ENCODE results near the gene ALKBH6. TPM values are rescaled to one million over a fixed set of nuclear protein-coding genes. Genes with fewer than 3 reads are reported as not detected.

ALKBH6 gene
- 28.0 and 32.5 TPM in 2 replicates for total RNA-seq (2021)
- long read RNA-seq, transcript ALKBH6-202 (7 exons, 973 nt) = major isoform, 6 of 11 reads
- long read RNA-seq, partial matches to known transcripts = 3 of 11 reads
- long read RNA-seq, other reads (novel, unspliced or antisense) = 0 of 11 reads

GRCh38 chr19:36014012-36014924 is at the start of gene ALKBH6:
ALKBH6 (minus strand) TSS chr19:36014213; CDS start chr19:36013397, 816 bp downstream.
- no peak within 1 kb of the TSS for H2BK20ac ChIP-seq (ENCODE audit: low read depth, low read length, poor library complexity, severe bottlenecking)
- H3T11ph ChIP-seq (ENCODE audit: low read length) = no peak within 1 kb of the TSS
- H3K23ac ChIP-seq (ENCODE audit: insufficient read length, low read depth, low read length) = no peak within 1 kb of the TSS
- H4K91ac ChIP-seq (ENCODE audit: insufficient read length, low read depth, low read length) = no peak within 1 kb of the TSS
- H3K14ac ChIP-seq (ENCODE audit: insufficient read depth, low read length) = no peak within 1 kb of the TSS
- peak within 1 kb of the TSS; percentile 81 to 96 (median 83); a peak in 6 of 7 replicates for H3K27ac Mint-ChIP-seq
- H3K4me3 Mint-ChIP-seq = peak within 1 kb of the TSS; percentile 97 to 98
- peaks cover 2% of the 10 kb centered on the region for H3K79me1 ChIP-seq (ENCODE audit: insufficient read depth, low read depth, low read length, poor library complexity, severe bottlenecking)
- no peak within 1 kb of the TSS for H2BK15ac ChIP-seq (ENCODE audit: low read depth, low read length)
- no peak within 1 kb of the TSS for H2BK5ac ChIP-seq (ENCODE audit: insufficient read length, low read length)
- H3K4me2 ChIP-seq (ENCODE audit: insufficient read depth, insufficient read length, low read length) = peak within 1 kb of the TSS; percentile 98
- H4K8ac ChIP-seq (replicated peaks; ENCODE audit: insufficient read length, low read depth, low read length) = no peak within 1 kb of the TSS
- no peaks in the 10 kb centered on the region for H4K20me1 ChIP-seq (ENCODE audit: control insufficient read depth, insufficient read depth, insufficient read length)
- no peak for TF ChIP-seq CTCF (conservative IDR thresholded peaks at IDR 0.05)
- WGBS (ENCODE audit: extremely low coverage, insufficient read length, low lambda C conversion rate) = no CpG with 5 or more reads among the region's 42 CpGs
- DNase-seq = peak; percentile 99
- H3K56ac ChIP-seq (ENCODE audit: insufficient read length, low read depth, low read length) = no peak within 1 kb of the TSS
- no peak within 1 kb of the TSS for H2AK5ac ChIP-seq (ENCODE audit: insufficient read length, low read length)
- H3K27me3 ChIP-seq (ENCODE audit: insufficient read depth, low read length) = no peaks in the 10 kb centered on the region
- no peaks in the 10 kb centered on the region for H3K9me3 ChIP-seq (ENCODE audit: control insufficient read depth, low read depth, low read length)
- H2AFZ ChIP-seq (ENCODE audit: low read length) = no peak within 1 kb of the TSS
- no peaks in the 10 kb centered on the region; a peak in 1 of 5 replicates for H3K9me3 Mint-ChIP-seq
- H3K4me1 Mint-ChIP-seq = peaks cover 30% of the 10 kb centered on the region in 2 experiments
- H2BK12ac ChIP-seq (ENCODE audit: insufficient read length, low read depth, low read length) = no peak within 1 kb of the TSS
- no peaks in the 10 kb centered on the region for H3K4me1 ChIP-seq (ENCODE audit: insufficient read depth, low read length)
- peak within 1 kb of the TSS; percentile 66 for H3K9ac ChIP-seq (ENCODE audit: extremely low read depth, insufficient read length, low read length)
- H3K18ac ChIP-seq (ENCODE audit: insufficient read length, low read depth, low read length) = no peak within 1 kb of the TSS
- no peak within 1 kb of the TSS for H3K4ac ChIP-seq (ENCODE audit: low read depth, low read length)
- H4K5ac ChIP-seq (ENCODE audit: insufficient read length, low read depth, low read length) = no peak within 1 kb of the TSS
- peaks cover 3 to 36% (median 18%) of the 10 kb centered on the region in 3 experiments; a peak in 6 of 7 replicates for H3K36me3 Mint-ChIP-seq (ENCODE audit: insufficient read depth in 1 of 3, low read depth in 3 of 3)
- H3K23me2 ChIP-seq (ENCODE audit: insufficient read length, low read depth, low read length, poor library complexity, severe bottlenecking) = peaks cover 15% of the 10 kb centered on the region
- no peaks in the 10 kb centered on the region for H3K79me2 ChIP-seq (ENCODE audit: insufficient read depth, low read length)
- H3K27ac ChIP-seq (ENCODE audit: insufficient read length, low read depth, low read length) = no peak within 1 kb of the TSS
- H3K27me3 Mint-ChIP-seq (ENCODE audit: low read depth) = peaks cover 1% of the 10 kb centered on the region
- H2BK120ac ChIP-seq (ENCODE audit: low read depth, low read length, poor library complexity, severe bottlenecking) = no peak within 1 kb of the TSS

Measured in H9 (cell line).